ENCODE measurements around the gene SUMO2. TPM values are rescaled to one million over a fixed set of nuclear protein-coding genes. Genes with fewer than 3 reads are reported as not detected.

The SUMO2 gene
- total RNA-seq, 4 donors from 2014 or later = 22.5 to 52.8 (median 37.4) TPM

GRCh38 chr17:75228305-75228704 is 45.5 kb upstream of the SUMO2 start:
- TF ChIP-seq CTCF (IDR thresholded peaks at IDR 0.05) (no peak), POLR2A (IDR thresholded peaks at IDR 0.05) (no peak)
- Histone ChIP-seq H3K4me1 (no peaks in the 10 kb centered on the region), H3K36me3 (peaks cover 0 to 89% (median 0%) of the 10 kb centered on the region in 3 donors), H3K27me3 (no peaks in the 10 kb centered on the region), H3K9me3 (no peaks in the 10 kb centered on the region), H3K4me3 (no peak overlapping the region), H3K27ac (no peak overlapping the region)
- no peak for DNase-seq

DNA sequence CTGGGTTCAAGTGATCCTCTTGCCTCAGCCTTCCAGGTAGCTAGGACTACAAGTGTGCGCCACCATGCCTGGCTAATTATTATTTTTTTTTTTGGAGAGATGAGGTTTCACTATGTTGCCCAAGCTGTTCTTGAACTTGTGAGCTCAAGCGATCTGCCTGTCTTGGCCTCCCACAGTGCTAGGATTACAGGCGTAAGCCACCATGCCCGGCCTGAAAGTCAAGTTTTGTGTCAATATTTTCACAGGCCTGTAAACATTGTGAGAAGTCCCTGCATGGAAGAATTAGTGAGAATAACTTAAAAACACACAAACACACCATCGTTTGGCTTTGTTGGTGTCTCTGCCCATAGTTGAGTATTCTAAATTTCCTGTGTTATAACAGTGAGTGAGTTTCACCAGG is 45.0 kb upstream of the SUMO2 start:
- no peak for DNase-seq
- Histone ChIP-seq H3K9me3 (no peaks in the 10 kb centered on the region), H3K36me3 (peaks cover 0 to 90% (median 0%) of the 10 kb centered on the region in 3 donors), H3K4me1 (no peaks in the 10 kb centered on the region), H3K4me3 (no peak overlapping the region), H3K27ac (no peak overlapping the region), H3K27me3 (no peaks in the 10 kb centered on the region)
- TF ChIP-seq POLR2A (IDR thresholded peaks at IDR 0.05) = no peak
- no peak for TF ChIP-seq CTCF (IDR thresholded peaks at IDR 0.05)

GRCh38 chr17:75225016-75225415 is 42.3 kb upstream of the SUMO2 start:
- Histone ChIP-seq H3K36me3 (peaks cover 0 to 71% (median 0%) of the 10 kb centered on the region in 3 donors), H3K27ac (no peak overlapping the region), H3K9me3 (no peaks in the 10 kb centered on the region), H3K27me3 (no peaks in the 10 kb centered on the region), H3K4me3 (no peak overlapping the region), H3K4me1 (no peaks in the 10 kb centered on the region)
- no peak for TF ChIP-seq CTCF (IDR thresholded peaks at IDR 0.05)
- TF ChIP-seq POLR2A (IDR thresholded peaks at IDR 0.05) = no peak
- no peak for DNase-seq

- H3K27ac ChIP-seq = no peak overlapping the region
- no peak for DNase-seq
- TF ChIP-seq POLR2A (IDR thresholded peaks at IDR 0.05) (no peak), CTCF (IDR thresholded peaks at IDR 0.05) (no peak)
- no peak overlapping the region for H3K4me3 ChIP-seq
- H3K36me3 ChIP-seq = peaks cover 0 to 74% (median 0%) of the 10 kb centered on the region in 3 donors
- no peaks in the 10 kb centered on the region for H3K9me3 ChIP-seq
- H3K4me1 ChIP-seq = no peaks in the 10 kb centered on the region
- no peaks in the 10 kb centered on the region for H3K27me3 ChIP-seq
Observed at GRCh38 chr17:75219815-75220214, 37.1 kb upstream of the SUMO2 start.

DNA sequence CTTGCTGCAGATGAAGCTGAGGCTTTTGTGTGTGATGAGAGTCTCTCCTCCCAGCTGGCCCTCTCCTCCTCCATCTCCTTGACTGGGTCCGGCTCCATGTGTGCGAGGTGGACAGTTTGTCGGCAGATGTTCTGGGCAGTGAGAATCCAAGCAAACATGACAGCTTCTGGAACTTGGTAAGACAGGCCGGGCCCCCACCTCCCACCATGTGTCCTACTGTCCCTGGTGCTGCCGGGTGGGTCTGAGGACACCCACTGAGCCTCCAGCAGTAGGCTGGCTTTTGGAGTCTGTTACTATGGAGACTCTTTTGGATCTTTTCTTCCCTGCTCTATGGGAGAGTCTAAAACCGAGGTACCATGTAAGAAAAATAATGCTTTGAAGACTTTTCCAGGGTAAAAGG is 35.4 kb upstream of the SUMO2 start:
- Histone ChIP-seq H3K4me3 (no peak overlapping the region), H3K4me1 (no peaks in the 10 kb centered on the region), H3K27me3 (no peaks in the 10 kb centered on the region), H3K9me3 (no peaks in the 10 kb centered on the region), H3K27ac (no peak overlapping the region), H3K36me3 (peaks cover 0 to 78% (median 0%) of the 10 kb centered on the region in 3 donors)
- TF ChIP-seq POLR2A (IDR thresholded peaks at IDR 0.05) (no peak), CTCF (IDR thresholded peaks at IDR 0.05) (no peak)
- DNase-seq = no peak

GRCh38 chr17:75209061-75209460 is 26.3 kb upstream of the SUMO2 start:
- peaks cover 0 to 28% (median 7%) of the 10 kb centered on the region in 4 donors for H3K4me1 ChIP-seq
- no peaks in the 10 kb centered on the region for H3K9me3 ChIP-seq
- no peak overlapping the region for H3K27ac ChIP-seq
- no peak for DNase-seq
- H3K36me3 ChIP-seq = peaks cover 0 to 50% (median 0%) of the 10 kb centered on the region in 3 donors
- no peak overlapping the region for H3K4me3 ChIP-seq
- no peaks in the 10 kb centered on the region for H3K27me3 ChIP-seq
- TF ChIP-seq POLR2A (IDR thresholded peaks at IDR 0.05) = no peak
- TF ChIP-seq CTCF (IDR thresholded peaks at IDR 0.05) = no peak
